Muscle layer of duodenum (tissue), 2 donors: ENCODE data around the gene VAT1L.

Source experiments
- H3K27ac ChIP-seq: one replicate; pipeline ENCODE4 v1.7.0; 2013; ENCODE audit warnings: mild to moderate bottlenecking, low read length
- H3K27me3 ChIP-seq: one replicate; pipeline ENCODE4 v1.7.0; 2013; ENCODE audit warnings: low read depth, mild to moderate bottlenecking, control low read depth, low read length
- H3K36me3 ChIP-seq, 2 donors: one replicate each; pipeline ENCODE4 v1.7.0; 2013; ENCODE audit warnings: low read length in 2 of 2, control low read depth in 1 of 2, mild to moderate bottlenecking in 1 of 2; ENCODE audit not compliant: insufficient read depth in 2 of 2, control insufficient read depth in 1 of 2
- H3K4me1 ChIP-seq, 2 donors: one replicate each; pipeline ENCODE4 v1.7.0; 2013; ENCODE audit warnings: low read length in 2 of 2, mild to moderate bottlenecking in 2 of 2, control low read depth in 1 of 2, moderate library complexity in 1 of 2; ENCODE audit not compliant: insufficient read depth in 2 of 2, control insufficient read depth in 1 of 2
- H3K4me3 ChIP-seq, 2 donors: one replicate each; pipeline ENCODE4 v1.7.0; 2013; ENCODE audit warnings: low read length in 2 of 2, low read depth in 1 of 2, mild to moderate bottlenecking in 1 of 2
- H3K9me3 ChIP-seq, 2 donors: one replicate each; pipeline ENCODE4 v1.7.0; 2013; ENCODE audit warnings: low read length in 2 of 2, control low read depth in 1 of 2, mild to moderate bottlenecking in 1 of 2; ENCODE audit not compliant: control insufficient read depth in 1 of 2
- donor health status: healthy.

VAT1L gene

DNA sequence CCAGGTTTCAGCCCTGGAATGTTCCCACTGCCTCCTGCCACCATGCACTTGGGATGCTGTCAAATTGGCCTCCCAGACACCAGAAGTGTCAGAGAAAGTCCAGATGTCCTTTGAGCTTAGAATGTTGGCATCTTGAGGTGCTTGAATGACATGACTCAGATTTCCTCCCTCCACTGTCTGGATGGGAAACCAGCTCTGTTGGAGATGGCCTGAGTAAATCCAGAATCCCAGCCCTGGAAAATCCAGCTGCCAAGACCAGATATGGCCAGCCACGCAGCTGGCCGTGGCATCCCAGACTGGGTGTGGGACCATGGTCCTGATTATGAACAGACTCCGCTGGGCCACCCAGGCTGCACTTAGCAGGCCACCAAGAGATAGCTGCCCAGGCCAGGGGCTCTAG lies 177.0 kb downstream of the VAT1L start:
- Histone ChIP-seq H3K9me3 (no peaks in the 10 kb centered on the region), H3K4me3 (no peak overlapping the region), H3K36me3 (no peaks in the 10 kb centered on the region), H3K27me3 (no peaks in the 10 kb centered on the region), H3K4me1 (no peaks in the 10 kb centered on the region), H3K27ac (no peak overlapping the region)

DNA sequence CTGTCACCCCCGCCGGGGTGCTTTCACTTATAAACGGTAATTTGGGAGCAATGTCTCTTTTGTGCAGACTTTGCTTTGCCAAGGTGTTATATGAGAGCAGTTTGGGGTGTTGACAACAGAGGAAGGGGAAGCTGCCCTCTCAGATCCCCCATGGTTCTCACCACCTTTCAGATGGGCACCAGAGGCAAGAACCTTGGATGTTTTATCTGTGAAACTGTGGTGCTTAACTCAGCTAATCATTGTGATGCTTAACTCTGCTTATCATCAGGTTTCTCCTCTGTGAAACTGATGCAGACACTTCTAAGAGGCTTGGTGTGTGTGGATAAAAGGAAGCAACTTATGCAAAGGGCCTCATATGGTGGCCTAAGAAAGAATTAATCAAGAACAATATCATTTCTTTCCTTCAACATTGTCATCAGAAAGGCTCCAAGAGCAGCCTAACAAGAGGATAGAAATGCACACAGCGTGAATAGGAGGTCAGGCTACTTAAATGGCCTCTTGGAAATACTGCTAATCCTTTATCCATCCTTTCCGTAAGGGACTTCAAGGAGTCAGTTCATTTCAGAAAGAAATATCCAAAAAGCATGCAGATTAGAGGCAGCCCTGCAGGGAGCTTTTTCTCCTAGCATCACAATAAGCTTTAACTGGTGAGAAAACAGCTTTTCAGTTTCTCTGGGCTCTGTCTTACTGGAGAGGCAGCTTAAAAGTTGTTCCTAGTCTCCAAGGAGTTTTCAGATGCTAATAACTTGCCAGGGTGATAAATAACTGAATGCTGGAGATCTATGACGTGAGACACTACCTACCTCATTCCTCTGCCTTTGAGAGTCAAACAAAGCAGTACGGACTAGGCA lies 178.9 kb downstream of the VAT1L start:
- Histone ChIP-seq H3K9me3 (no peaks in the 10 kb centered on the region), H3K4me1 (no peaks in the 10 kb centered on the region), H3K27ac (no peak overlapping the region), H3K36me3 (no peaks in the 10 kb centered on the region), H3K27me3 (no peaks in the 10 kb centered on the region), H3K4me3 (no peak overlapping the region)

DNA sequence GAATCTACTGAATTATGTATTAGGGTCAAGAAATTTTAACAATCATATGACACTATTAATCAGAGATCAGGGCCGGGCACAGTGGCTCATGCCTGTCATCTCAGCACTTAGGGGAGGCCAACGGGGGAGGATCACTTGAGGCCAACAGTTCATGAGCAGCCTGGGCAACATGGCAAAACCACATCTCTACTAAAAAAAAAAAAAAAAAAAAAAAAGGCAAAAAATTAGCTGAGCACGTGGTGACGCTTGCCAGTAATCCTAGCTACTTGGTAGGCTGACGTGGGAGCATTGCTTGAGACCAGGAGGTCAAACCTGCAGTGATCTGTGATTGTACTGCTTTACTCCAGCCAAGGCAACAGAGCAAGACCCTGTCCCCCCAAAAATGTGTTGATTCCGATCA lies 181.5 kb downstream of the VAT1L start:
- Histone ChIP-seq H3K4me3 (no peak overlapping the region), H3K4me1 (no peaks in the 10 kb centered on the region), H3K27ac (no peak overlapping the region), H3K27me3 (no peaks in the 10 kb centered on the region), H3K9me3 (no peaks in the 10 kb centered on the region), H3K36me3 (no peaks in the 10 kb centered on the region)

DNA sequence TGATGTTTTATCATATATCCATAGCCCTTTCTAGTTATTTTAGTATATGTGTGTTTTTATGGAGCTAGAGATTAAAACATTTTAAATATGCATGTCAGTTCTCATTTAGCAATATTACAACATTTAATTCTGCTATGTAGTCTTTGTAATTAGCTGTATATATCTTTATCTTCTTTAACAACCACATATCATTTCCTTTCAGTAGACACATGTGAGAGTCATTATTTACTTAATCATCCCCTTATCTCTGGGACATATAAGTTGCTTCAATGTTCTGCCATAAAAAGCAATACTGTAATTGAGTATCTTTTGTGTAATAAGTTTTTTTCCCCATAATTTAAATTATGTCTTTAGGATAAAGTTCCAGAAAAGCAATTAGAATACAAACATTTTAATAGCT lies 182.0 kb downstream of the VAT1L start:
- Histone ChIP-seq H3K9me3 (no peaks in the 10 kb centered on the region), H3K36me3 (no peaks in the 10 kb centered on the region), H3K4me3 (no peak overlapping the region), H3K27ac (no peak overlapping the region), H3K27me3 (no peaks in the 10 kb centered on the region), H3K4me1 (no peaks in the 10 kb centered on the region)

DNA sequence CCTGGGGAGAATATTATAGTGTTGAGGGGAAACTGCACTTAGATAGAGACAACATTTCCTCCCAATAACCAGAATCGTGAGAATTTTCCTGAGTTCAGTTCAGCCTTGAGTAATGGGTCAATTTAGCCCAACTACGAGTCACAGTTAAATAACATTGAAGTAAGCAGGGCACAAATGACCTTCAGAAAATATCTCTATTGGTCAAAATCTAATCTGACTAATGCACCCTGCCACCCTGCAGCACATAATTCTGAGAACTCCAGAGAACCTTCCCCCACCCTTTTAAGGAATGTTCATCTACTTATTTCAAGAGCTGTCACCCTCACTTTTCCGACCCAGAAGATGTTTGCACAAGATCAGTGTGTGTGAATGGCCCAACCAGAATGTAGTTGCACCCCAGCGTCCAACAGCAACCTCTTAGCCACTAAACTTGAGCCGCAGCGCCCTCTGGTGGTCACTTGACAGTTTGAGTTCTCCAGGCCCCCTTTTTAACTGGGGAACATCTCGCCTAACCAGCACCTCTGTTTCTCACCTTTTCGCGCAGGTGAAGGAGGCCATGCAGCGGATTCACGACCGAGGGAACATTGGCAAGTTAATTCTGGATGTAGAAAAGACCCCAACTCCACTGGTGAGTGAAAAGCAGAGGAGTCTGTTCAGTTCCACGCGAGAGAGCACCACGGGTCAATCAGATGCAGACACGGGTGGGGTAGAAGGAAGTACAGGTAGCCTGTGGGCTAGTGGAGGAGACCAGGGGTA lies 183.1 kb downstream of the VAT1L start:
- Histone ChIP-seq H3K9me3 (no peaks in the 10 kb centered on the region), H3K36me3 (no peaks in the 10 kb centered on the region), H3K4me3 (no peak overlapping the region), H3K27me3 (no peaks in the 10 kb centered on the region), H3K27ac (no peak overlapping the region), H3K4me1 (no peaks in the 10 kb centered on the region)

DNA sequence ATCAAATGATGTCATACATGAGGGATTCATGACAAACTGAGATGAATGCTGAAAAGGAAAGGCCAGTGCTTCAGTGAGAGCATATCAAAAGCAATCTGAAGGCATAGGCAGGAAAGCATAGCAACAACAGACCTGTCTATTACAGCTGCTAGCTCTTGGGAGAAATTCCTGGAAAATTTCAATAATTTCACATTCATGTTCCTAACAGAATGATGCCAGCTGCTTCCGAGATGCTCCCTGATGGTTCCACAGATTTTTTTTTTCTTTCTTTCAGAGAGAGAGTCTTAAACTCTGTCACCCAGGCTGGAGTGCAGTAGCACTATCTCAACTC lies 183.7 kb downstream of the VAT1L start:
- Histone ChIP-seq H3K4me1 (no peaks in the 10 kb centered on the region), H3K4me3 (no peak overlapping the region), H3K36me3 (no peaks in the 10 kb centered on the region), H3K27ac (no peak overlapping the region), H3K9me3 (no peaks in the 10 kb centered on the region), H3K27me3 (no peaks in the 10 kb centered on the region)

DNA sequence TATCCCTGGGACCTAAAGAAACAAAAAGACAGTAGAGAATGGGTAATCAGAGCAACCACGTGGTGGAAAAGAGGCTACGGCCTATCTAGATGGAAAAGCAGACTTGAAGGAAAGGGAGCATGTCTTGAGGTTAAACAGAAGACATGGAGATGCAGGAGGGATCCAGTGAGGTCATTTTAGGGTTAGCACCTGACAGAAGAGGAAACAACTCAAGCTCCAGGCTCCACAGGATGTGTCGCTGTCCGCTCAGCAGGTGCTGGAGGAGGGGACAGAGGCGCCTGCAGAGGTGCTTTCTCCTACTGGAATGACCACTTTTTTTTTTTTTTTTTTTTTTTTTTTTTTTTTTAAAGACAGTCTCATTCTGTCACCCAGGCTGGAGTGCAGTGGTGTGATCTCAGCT lies 186.5 kb downstream of the VAT1L start:
- Histone ChIP-seq H3K27ac (no peak overlapping the region), H3K36me3 (no peaks in the 10 kb centered on the region), H3K27me3 (no peaks in the 10 kb centered on the region), H3K4me3 (no peak overlapping the region), H3K9me3 (no peaks in the 10 kb centered on the region), H3K4me1 (no peaks in the 10 kb centered on the region)

DNA sequence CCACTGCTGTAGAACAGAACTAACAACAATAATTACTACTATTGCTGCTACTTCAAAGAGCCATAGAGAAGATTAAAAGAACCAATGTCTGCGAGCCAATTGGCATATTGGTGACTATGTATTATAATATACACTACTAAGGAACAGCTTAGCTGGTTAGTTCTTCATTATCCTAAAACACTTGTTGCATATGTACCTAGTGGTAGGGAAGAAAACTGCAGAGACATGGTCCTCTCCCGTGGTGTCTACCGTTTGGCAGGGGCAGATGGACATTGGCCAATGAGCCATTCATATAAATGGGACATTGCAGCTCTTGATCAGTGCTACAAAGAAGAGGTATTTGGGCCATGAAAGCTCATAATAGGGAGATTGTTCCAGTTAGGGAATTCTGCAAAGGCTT lies 187.6 kb downstream of the VAT1L start:
- H3K4me3 ChIP-seq: no peak overlapping the region
- no peaks in the 10 kb centered on the region for H3K27me3 ChIP-seq
- H3K9me3 ChIP-seq: no peaks in the 10 kb centered on the region
- H3K36me3 ChIP-seq: no peaks in the 10 kb centered on the region
- no peaks in the 10 kb centered on the region for H3K4me1 ChIP-seq
- H3K27ac ChIP-seq: no peak overlapping the region

DNA sequence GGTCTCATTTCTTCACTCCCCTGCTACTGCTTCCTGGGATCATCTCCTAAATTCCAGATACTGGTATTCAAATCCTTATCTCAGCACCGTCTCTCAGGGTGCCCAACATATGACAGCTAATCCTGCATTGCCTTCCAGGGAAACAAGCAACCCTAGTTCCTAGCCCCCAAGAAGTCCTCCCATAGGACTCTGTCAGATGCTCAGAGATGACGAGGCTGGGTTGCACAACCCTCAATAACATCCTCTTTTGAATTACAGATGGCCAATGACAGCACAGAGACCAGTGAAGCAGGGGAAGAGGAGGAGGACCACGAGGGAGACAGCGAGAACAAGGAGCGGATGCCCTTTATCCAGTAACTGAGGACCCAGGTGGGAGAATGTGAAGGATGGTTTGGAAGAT lies 189.0 kb downstream of the VAT1L start:
- no peaks in the 10 kb centered on the region for H3K4me1 ChIP-seq
- H3K36me3 ChIP-seq: no peaks in the 10 kb centered on the region
- H3K4me3 ChIP-seq: no peak overlapping the region

DNA sequence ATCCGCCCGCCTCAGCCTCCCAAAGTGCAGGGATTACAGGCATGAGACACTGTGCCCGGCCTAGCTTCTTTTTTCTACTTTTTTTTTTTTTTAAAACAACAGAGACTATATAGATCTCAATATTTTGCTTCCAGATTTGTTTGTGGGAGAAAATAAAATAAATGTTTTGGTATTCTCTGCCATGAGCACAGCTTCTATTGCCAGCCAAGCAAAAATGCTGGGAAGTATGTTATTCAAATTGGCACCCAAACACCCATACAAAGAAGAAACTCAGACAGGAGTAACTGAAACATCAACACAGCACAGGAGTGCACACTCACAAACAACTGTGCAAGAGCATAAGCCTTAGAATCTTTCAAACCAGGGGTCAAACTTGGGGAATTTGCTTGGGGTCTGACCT lies 196.7 kb downstream of the VAT1L start:
- Histone ChIP-seq H3K27ac (no peak overlapping the region), H3K4me1 (no peaks in the 10 kb centered on the region), H3K9me3 (no peaks in the 10 kb centered on the region), H3K27me3 (no peaks in the 10 kb centered on the region), H3K4me3 (no peak overlapping the region), H3K36me3 (no peaks in the 10 kb centered on the region)

More for the DNA sequence above, 189.0 kb downstream of the VAT1L start:
- Histone ChIP-seq H3K27me3 (no peaks in the 10 kb centered on the region), H3K27ac (no peak overlapping the region), H3K9me3 (no peaks in the 10 kb centered on the region)

DNA sequence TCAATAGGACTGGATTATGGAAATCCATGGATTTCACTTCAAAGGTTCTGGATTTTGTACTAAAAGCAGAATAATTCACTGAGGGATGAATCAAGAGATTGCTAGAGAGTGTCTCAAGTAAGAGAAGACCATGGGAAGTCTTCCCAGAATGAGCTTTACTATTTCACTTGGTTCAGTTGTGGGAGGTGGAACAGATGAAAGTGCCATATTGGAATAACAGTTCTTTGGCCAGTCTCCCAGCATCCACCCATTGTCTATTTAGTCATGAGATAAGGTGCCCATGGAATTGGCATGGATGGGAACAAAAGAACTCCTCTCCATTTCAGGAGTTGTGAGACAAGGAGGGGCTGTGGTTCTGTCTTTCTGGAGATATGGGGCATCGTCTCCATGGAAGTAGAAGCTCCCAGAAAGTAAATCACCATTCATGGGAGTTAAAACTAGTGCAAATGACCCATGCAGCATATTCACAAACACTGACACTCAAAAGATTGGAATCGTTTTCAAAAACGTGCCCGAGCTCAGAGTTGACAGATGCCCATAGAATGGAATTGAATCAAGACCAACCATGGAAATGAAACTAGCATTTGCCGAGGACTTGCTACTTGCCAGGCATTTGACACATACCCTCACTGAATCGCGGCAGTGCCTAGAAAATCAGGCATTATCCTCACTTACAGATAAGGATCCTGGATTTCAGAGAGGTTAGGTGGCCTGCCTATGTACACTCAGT lies 197.8 kb downstream of the VAT1L start:
- H3K36me3 ChIP-seq: no peaks in the 10 kb centered on the region
- no peaks in the 10 kb centered on the region for H3K4me1 ChIP-seq
- H3K27me3 ChIP-seq: no peaks in the 10 kb centered on the region
- H3K4me3 ChIP-seq: no peak overlapping the region
- H3K9me3 ChIP-seq: no peaks in the 10 kb centered on the region
- H3K27ac ChIP-seq: no peak overlapping the region
